Activated naive CD4-positive, alpha-beta T cell treated with Interleukin-2 at 50 U/mL for 16 hours (primary cell): ENCODE data around the gene WDR41.
"Not testable (repeated sequence)": the region's sequence is repeated elsewhere in the genome, so short reads cannot be mapped to it uniquely, and the experiment has no call there.

Experiments used
- DNase-seq: peaks from one replicate; pipeline ENCODE4 v3.0.0-alpha.2; 2020

WDR41 gene

GRCh38 chr5:77398896-77399295, 93.2 kb downstream of the WDR41 start:
- no peak for DNase-seq

DNA sequence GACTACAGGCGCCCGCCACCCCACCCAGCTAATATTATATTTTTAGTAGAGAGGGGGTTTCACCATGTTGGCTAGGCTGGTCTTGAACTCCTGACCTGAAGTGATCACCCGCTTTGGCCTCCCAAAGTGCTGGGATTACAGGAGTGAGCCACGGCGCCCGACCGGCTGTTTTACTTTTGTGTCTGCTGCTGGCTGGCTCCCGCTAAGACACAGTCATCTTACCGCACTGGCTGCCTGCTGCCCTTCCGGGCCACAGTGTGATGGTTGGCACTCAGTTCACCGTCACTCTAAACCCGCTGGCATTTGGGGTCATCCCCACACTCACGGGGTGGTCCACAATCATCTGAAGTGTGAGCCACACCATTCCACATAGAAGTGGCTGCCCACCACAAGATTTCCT, 93.7 kb downstream of the WDR41 start:
- no peak for DNase-seq

DNA sequence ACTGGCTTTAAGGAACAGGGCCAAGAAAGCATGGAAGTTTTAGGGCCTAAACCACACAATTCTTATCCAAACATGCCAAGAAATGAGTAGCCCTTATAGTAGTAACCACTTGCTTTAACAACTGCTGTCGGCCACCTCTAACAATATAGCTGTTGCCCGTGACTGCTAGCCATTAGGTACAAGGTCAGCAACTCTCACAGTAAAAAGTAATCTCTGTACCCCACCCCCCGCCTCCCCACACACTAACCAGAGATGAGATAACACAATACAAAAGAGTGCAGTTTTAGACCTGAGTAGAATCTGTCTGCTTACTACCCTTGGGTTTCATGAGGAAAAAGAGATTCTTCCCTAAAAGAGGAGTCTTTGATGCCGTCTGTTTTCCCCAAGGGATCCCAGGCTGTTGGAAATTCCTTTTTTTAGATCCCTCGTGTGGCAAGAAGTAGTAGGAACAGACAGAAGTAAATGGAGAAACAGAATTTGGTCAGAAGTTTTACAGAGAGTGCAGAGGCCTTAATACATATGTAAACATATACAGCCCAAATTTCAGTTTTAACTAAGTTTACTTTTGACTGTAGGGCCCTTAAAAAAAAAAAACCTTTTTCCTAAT, 94.3 kb downstream of the WDR41 start:
- no peak for DNase-seq

DNA sequence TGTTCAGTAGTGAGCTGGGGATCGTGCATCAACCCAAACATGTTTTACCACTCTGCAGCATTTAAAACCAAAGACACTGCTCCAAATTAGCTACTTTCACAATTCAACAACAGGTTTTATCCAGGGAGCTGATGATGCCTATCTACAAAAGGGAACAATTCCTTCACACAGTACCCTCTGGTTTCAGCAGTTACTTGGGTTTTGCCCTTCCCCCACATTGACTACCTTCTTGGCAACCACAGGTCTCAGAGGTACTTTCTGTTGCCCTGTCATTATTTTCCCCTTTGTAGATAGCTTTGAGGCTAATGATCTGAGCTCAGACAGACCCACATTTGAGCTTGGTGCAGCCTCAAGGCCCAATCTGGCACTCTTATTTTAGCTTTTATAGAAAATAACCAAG, 96.1 kb downstream of the WDR41 start:
- DNase-seq = no peak

GRCh38 chr5:77394064-77394715, 97.9 kb downstream of the WDR41 start:
- DNase-seq = no peak

GRCh38 chr5:77391240-77391765, 100.8 kb downstream of the WDR41 start:
- no peak for DNase-seq

DNA sequence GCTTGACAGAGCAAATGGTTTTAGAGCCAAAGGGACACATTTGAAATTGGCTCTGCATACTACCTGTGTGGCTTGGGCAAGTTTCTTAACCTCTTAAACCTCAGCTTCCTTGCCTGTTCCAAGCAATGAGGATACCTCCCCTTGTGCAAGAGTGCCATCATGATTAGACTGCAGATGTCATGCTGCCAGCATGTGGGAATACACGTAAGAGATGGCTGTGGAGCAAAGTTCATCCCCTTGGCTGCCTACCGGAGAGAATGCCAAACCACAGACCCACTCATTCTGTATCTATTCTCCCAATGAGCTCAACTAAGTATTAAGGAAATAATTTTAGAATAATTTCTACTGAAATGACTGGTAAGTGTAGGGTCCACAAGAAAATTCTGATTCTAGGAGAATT, 101.3 kb downstream of the WDR41 start:
- DNase-seq = no peak

- no peak for DNase-seq
These were observed 101.9 kb downstream of the WDR41 start for GRCh38 chr5:77390221-77390620.

DNA sequence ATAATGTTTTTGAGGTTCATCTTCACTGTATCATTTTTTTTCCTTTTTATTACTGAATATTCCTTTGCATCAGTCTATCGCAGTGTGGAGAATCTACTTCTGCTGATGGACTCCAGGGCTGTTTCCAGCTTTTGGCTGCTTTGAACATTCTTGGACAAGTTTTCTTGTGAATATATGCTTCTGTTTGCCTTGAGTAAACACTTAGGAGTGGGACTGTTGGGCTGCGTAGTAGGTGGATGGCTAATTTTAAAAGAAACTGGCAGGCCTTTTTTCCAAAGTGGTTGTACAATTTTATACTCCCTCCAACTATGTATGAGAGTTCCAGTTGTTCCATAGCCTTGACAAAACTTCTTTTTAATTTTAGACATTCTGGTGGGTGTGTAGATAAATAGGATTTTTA, 102.4 kb downstream of the WDR41 start:
- no peak for DNase-seq

- not testable (repeated sequence) for DNase-seq
These were observed 105.8 kb downstream of the WDR41 start for GRCh38 chr5:77386340-77386739.

DNA sequence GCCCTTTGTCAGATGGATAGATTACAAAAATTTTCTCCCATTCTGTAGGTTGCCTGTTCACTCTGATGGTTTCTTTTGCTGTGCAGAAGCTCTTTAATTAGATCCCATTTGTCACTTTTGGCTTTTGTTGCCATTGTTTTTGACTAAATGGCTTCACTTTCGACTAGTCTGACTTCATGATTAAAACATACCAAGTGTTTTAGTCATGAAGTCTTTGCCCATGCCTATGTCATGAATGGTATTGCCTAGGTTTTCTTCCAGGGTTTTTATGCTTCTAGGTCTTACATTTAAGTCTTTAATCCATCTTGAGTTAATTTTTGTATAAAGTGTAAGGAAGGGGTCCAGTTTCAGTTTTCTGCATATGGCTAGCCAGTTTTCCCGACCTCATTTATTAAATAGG, 108.8 kb downstream of the WDR41 start:
- not testable (repeated sequence) for DNase-seq
